GM23338 (cell line): ENCODE measurements around the gene ZNF469. TPM values are rescaled to one million over a fixed set of nuclear protein-coding genes. Genes with fewer than 3 reads are reported as not detected.

Source experiments
- ATAC-seq: fragments of 200-7000 bp; cut with Tn5 transposase; 3 replicates; pipeline ENCODE4 v1.9.1; 2020
- DNase-seq: peaks from one replicate; pipeline ENCODE4 v3.0.0-alpha.2; 2015; ENCODE audit warnings: low spot score
- H2AFZ ChIP-seq: fragments of 200-600 bp; sonication (generic); 2 replicates; pipeline ENCODE4 v1.8.0; 2016; ENCODE audit warnings: antibody characterized with exemption, mild to moderate bottlenecking, moderate library complexity
- H3F3A ChIP-seq: fragments of 200-600 bp; sonication (generic); replicated peaks from 2 replicates; pipeline ENCODE4 v1.8.0; 2017; ENCODE audit warnings: antibody characterized with exemption, mixed run types, low read depth
- H3K27ac ChIP-seq: fragments of 200-600 bp; sonication (generic); 2 replicates; pipeline ENCODE4 v1.6.1; 2016; ENCODE audit warnings: low read depth
- H3K27me3 ChIP-seq: fragments of 200-600 bp; sonication (generic); 2 replicates; pipeline ENCODE4 v1.8.0; 2016; ENCODE audit warnings: mild to moderate bottlenecking, mixed run types, moderate library complexity; ENCODE audit not compliant: insufficient read depth
- H3K36me3 ChIP-seq: fragments of 200-600 bp; sonication (generic); 2 replicates; pipeline ENCODE4 v1.8.0; 2016; ENCODE audit warnings: mild to moderate bottlenecking; ENCODE audit not compliant: insufficient read depth
- H3K4me1 ChIP-seq: fragments of 200-600 bp; sonication (generic); 2 replicates; pipeline ENCODE4 v1.8.0; 2016; ENCODE audit warnings: mild to moderate bottlenecking, moderate library complexity; ENCODE audit not compliant: insufficient read depth
- H3K4me2 ChIP-seq: fragments of 200-600 bp; sonication (generic); 2 replicates; pipeline ENCODE4 v1.7.1; 2017; ENCODE audit warnings: mixed run types
- H3K4me3 ChIP-seq: fragments of 200-600 bp; sonication (generic); 2 replicates; pipeline ENCODE4 v1.6.1; 2016; ENCODE audit warnings: mixed run types
- H3K79me2 ChIP-seq: fragments of 200-600 bp; sonication (generic); replicated peaks from 2 replicates; pipeline ENCODE4 v1.8.0; 2017; ENCODE audit warnings: mild to moderate bottlenecking; ENCODE audit not compliant: insufficient read depth
- H3K9me2 ChIP-seq: fragments of 200-600 bp; sonication (generic); 2 replicates; pipeline ENCODE4 v1.8.0; 2017; ENCODE audit not compliant: insufficient read depth
- H4K20me1 ChIP-seq: fragments of 200-600 bp; sonication (generic); replicated peaks from 2 replicates; pipeline ENCODE4 v1.8.0; 2017; ENCODE audit warnings: mild to moderate bottlenecking; ENCODE audit not compliant: insufficient read depth
- H3K27ac Mint-ChIP-seq: 2 replicates; pipeline ENCODE4 v1.8.0; 2020; ENCODE audit warnings: inconsistent platforms, mild to moderate bottlenecking, moderate library complexity, mixed read lengths
- H3K27me3 Mint-ChIP-seq: 3 replicates; pipeline ENCODE4 v1.8.0; 2022; ENCODE audit warnings: low read depth, mild to moderate bottlenecking, moderate library complexity, mixed read lengths, inconsistent platforms; ENCODE audit not compliant: insufficient read depth, poor library complexity
- H3K36me3 Mint-ChIP-seq: 3 replicates; pipeline ENCODE4 v1.8.0; 2021; ENCODE audit warnings: low read depth, mild to moderate bottlenecking, inconsistent platforms, moderate library complexity, mixed read lengths
- H3K4me1 Mint-ChIP-seq: 3 replicates; pipeline ENCODE4 v1.8.0; 2020; ENCODE audit warnings: mild to moderate bottlenecking, inconsistent platforms, mixed read lengths
- H3K4me3 Mint-ChIP-seq: 3 replicates; pipeline ENCODE4 v1.8.0; 2021; ENCODE audit warnings: moderate library complexity, mild to moderate bottlenecking, inconsistent platforms, mixed read lengths
- H3K9me3 Mint-ChIP-seq: 3 replicates; pipeline ENCODE4 v1.8.0; 2020; ENCODE audit warnings: moderate library complexity, mild to moderate bottlenecking, inconsistent platforms, mixed read lengths
- CREB1 ChIP-seq: fragments of 250-450 bp; sonication (Bioruptor Pico); IDR thresholded peaks from 2 replicates; pipeline ENCODE4 v1.5.0; 2020; ENCODE audit warnings: low read depth, mild to moderate bottlenecking, moderate library complexity
- ETS1 ChIP-seq: IDR thresholded peaks from 2 replicates; pipeline ENCODE4 v1.6.1; 2016; ENCODE audit warnings: antibody characterized with exemption
- EZH2 ChIP-seq: fragments of 200-600 bp; sonication (generic); IDR thresholded peaks from one replicate; pipeline ENCODE4 v1.8.0; 2017; ENCODE audit warnings: antibody characterized with exemption, mild to moderate bottlenecking, low read depth; ENCODE audit not compliant: unreplicated experiment
- EZH2phosphoT487 ChIP-seq: fragments of 200-600 bp; sonication (generic); IDR thresholded peaks from one replicate; pipeline ENCODE4 v1.8.1; 2018; ENCODE audit warnings: antibody characterized with exemption; ENCODE audit not compliant: unreplicated experiment
- JUNB ChIP-seq: IDR thresholded peaks from one replicate; pipeline ENCODE4 v1.6.1; 2016; ENCODE audit warnings: antibody characterized with exemption; ENCODE audit not compliant: unreplicated experiment
- NANOG ChIP-seq: IDR thresholded peaks from 2 replicates; pipeline ENCODE4 v1.6.1; 2016; ENCODE audit warnings: antibody characterized with exemption, borderline replicate concordance
- POLR2AphosphoS5 ChIP-seq: IDR thresholded peaks from 2 replicates; pipeline ENCODE4 v1.6.1; 2016; ENCODE audit warnings: antibody characterized with exemption, low read depth
- REST ChIP-seq: IDR thresholded peaks from one replicate; pipeline ENCODE4 v1.6.1; 2018; ENCODE audit warnings: antibody characterized with exemption; ENCODE audit not compliant: unreplicated experiment
- STAT1 ChIP-seq: IDR thresholded peaks from one replicate; pipeline ENCODE4 v1.6.1; 2016; ENCODE audit warnings: antibody characterized with exemption; ENCODE audit not compliant: unreplicated experiment
- ZNF114 ChIP-seq: fragments of 250-450 bp; sonication (Bioruptor Pico); IDR thresholded peaks from 2 replicates; pipeline ENCODE4 v1.5.0; 2020; ENCODE audit warnings: mild to moderate bottlenecking, moderate library complexity
- ZNF331 ChIP-seq: fragments of 250-450 bp; sonication (Bioruptor Pico); IDR thresholded peaks from 2 replicates; pipeline ENCODE4 v1.5.0; 2020; ENCODE audit warnings: low read depth, mild to moderate bottlenecking, moderate library complexity
- ZNF462 ChIP-seq: fragments of 250-450 bp; sonication (Bioruptor Pico); IDR thresholded peaks from 2 replicates; pipeline ENCODE4 v1.5.0; 2020; ENCODE audit warnings: mild to moderate bottlenecking, moderate library complexity
- polyA plus RNA-seq: library from polyadenylated mRNA; unstranded; fragments of >200 nt; fragmentation: Nextera tagmentation; extraction: Ambion mirVana; gene quantifications from 2 replicates; pipeline ENCODE4 v1.2.1, GENCODE V29; 2016
- total RNA-seq: library from RNA; depleted of rRNA; stranded (reverse); fragments of >200 nt; shearing (Covaris generic); gene quantifications from 2 replicates; pipeline ENCODE4 v1.2.3, GENCODE V29; 2014
- TF ChIP-seq, protein P1 (sequence below), 2 experiments: fragments of 200-600 bp in 1 of 2; sonication (generic) in 1 of 2; conservative IDR thresholded peaks; 2 replicates each; pipeline versions ENCODE4 v1.5.1 to v1.6.1; 2016 to 2017; ENCODE audit warnings: antibody characterized with exemption in 2 of 2, low read depth in 2 of 2, mild to moderate bottlenecking in 2 of 2, moderate library complexity in 1 of 2

The ZNF469 gene
- total and polyA plus RNA-seq, 2 experiments from 2014 or later: 0.23 to 1.9 TPM

DNA sequence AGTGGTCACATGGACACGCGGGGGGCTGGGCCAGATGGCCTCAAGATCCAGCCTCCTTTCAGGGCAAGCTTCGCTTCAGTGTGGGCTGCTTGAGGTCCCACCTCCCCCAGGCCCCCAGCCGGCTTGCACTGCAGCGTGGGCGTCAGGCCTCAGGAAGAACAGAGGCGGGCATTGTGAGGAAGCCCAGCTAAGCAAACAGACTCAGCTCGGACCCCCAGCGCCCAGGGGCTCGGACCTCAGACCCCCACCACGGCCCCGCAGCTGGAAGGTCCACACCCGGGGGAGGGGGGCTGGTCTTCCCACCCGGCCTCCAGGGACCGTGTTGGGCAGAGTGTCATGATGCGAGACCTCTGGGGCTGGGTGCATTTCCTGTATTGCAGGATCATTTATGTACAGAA is 24.7 kb upstream of the ZNF469 start:
- H3K4me1 ChIP-seq: 0 out of 2 replicates have a peak, but pooled peaks cover 11% of the 10 kb centered on the region
- no peak for DNase-seq
- Mint-ChIP-seq H3K27ac (no peak overlapping the region), H3K4me3 (no peak overlapping the region), H3K9me3 (peaks cover 28% of the 10 kb centered on the region), H3K27me3 (no peaks in the 10 kb centered on the region), H3K36me3 (no peaks in the 10 kb centered on the region), H3K4me1 (peaks cover 9% of the 10 kb centered on the region; the same call in 2 of the 3 replicates)
- H3K27me3 ChIP-seq: no peaks in the 10 kb centered on the region
- no peak overlapping the region for H3K4me2 ChIP-seq
- TF ChIP-seq POLR2AphosphoS5: no peak
- no peak for TF ChIP-seq EZH2phosphoT487
- TF ChIP-seq EZH2: no peak
- TF ChIP-seq, protein P1, sequence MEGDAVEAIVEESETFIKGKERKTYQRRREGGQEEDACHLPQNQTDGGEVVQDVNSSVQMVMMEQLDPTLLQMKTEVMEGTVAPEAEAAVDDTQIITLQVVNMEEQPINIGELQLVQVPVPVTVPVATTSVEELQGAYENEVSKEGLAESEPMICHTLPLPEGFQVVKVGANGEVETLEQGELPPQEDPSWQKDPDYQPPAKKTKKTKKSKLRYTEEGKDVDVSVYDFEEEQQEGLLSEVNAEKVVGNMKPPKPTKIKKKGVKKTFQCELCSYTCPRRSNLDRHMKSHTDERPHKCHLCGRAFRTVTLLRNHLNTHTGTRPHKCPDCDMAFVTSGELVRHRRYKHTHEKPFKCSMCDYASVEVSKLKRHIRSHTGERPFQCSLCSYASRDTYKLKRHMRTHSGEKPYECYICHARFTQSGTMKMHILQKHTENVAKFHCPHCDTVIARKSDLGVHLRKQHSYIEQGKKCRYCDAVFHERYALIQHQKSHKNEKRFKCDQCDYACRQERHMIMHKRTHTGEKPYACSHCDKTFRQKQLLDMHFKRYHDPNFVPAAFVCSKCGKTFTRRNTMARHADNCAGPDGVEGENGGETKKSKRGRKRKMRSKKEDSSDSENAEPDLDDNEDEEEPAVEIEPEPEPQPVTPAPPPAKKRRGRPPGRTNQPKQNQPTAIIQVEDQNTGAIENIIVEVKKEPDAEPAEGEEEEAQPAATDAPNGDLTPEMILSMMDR (conservative IDR thresholded peaks at IDR 0.05; ENCODE audit: low read depth in 2 of 2): no peak
- no peak for TF ChIP-seq REST
- no peak for TF ChIP-seq ZNF462 (CRISPR knock-in tag)
- TF ChIP-seq NANOG: no peak
- no peak for TF ChIP-seq JUNB
- no peak for TF ChIP-seq CREB1 (CRISPR knock-in tag)
- TF ChIP-seq STAT1: no peak
- TF ChIP-seq ETS1: no peak
- no peak for TF ChIP-seq ZNF331 (CRISPR knock-in tag)
- TF ChIP-seq ZNF114 (CRISPR knock-in tag): no peak
- H3K9me2 ChIP-seq: no peaks in the 10 kb centered on the region
- no peaks in the 10 kb centered on the region for H3K36me3 ChIP-seq
- H3K27ac ChIP-seq: no peak overlapping the region
- no peaks in the 10 kb centered on the region for H4K20me1 ChIP-seq
- no peaks in the 10 kb centered on the region for H3K79me2 ChIP-seq
- H3K4me3 ChIP-seq: no peak overlapping the region
- no peak for ATAC-seq
- no peaks in the 10 kb centered on the region for H3F3A ChIP-seq
- H2AFZ ChIP-seq: no peak overlapping the region
